Body of pancreas (tissue), 4 donors: ENCODE data around the gene CD3D.

ENCODE experiments used
- CTCF ChIP-seq, 7 experiments: fragments of 450-650 bp in 4 of 7; fragments of 200-600 bp in 3 of 7; sonication (generic) in 3 of 7; IDR thresholded peaks; one replicate each; pipeline ENCODE4 v1.5.1; 2016 to 2019; ENCODE audit warnings: antibody characterized with exemption in 7 of 7
- POLR2A ChIP-seq, 3 donors: fragments of 450-650 bp; IDR thresholded peaks; one replicate each; pipeline ENCODE4 v1.6.1; 2016; ENCODE audit warnings: antibody characterized with exemption in 3 of 3, mild to moderate bottlenecking in 2 of 3

GRCh38 chr11:118349475-118349874 is 7.0 kb upstream of the CD3D start:
- TF ChIP-seq POLR2A (IDR thresholded peaks at IDR 0.05), result no peak
- no peak for TF ChIP-seq CTCF (IDR thresholded peaks at IDR 0.05)
